ENCODE data around the gene LVRN. TPM values are rescaled to one million over a fixed set of nuclear protein-coding genes. Genes with fewer than 3 reads are reported as not detected.

LVRN gene
- 2.0 TPM for total RNA-seq

GRCh38 chr5:115962239-115962564 is at the start of gene LVRN:
Gene LVRN (plus strand): TSS chr5:115962475. CDS start chr5:115962618, 143 bp downstream.

GRCh38 chr5:116032094-116032517 is 69.8 kb downstream of the LVRN start, which contains the start of gene ARL14EPL:
Gene ARL14EPL (plus strand): TSS chr5:116032472. CDS start chr5:116051466, 18,994 bp downstream.

Other genes with a start within 250 kb of the LVRN start
- gene CDO1, start 145.8 kb upstream of the LVRN start, total RNA-seq: 64.5 TPM
- 85.8 TPM for gene ATG12, start 120.9 kb upstream of the LVRN start, total RNA-seq
- gene AP3S1, start 120.5 kb upstream of the LVRN start, total RNA-seq: 64.7 TPM
- gene ARL14EPL, start 70.0 kb downstream of the LVRN start, total RNA-seq: not detected
- 59.2 TPM for gene COMMD10, start 122.5 kb downstream of the LVRN start, total RNA-seq